NOMO-1 (cell line): ENCODE results near the gene ITGAL.
A peak's percentile ranks its signal among the peaks of the same experiment; 100 is the strongest.
"Not testable (repeated sequence)": the region's sequence is repeated elsewhere in the genome, so short reads cannot be mapped to it uniquely, and the experiment has no call there.

Source experiments
- DNase-seq, 2 experiments: peaks; one replicate each; lab custom pipeline; 2025; ENCODE audit not compliant: unreplicated experiment in 2 of 2; lab: John Stamatoyannopoulos, UW

ITGAL gene

GRCh38 chr16:30524575-30525568 lies 52.3 kb downstream of the ITGAL start:
- no peak for DNase-seq

GRCh38 chr16:30525844-30526136 lies 53.2 kb downstream of the ITGAL start:
- DNase-seq: peak in 1 of 2 experiments; percentile 49

- DNase-seq: peak; percentile 47 to 48
These were observed 53.7 kb downstream of the ITGAL start, which contains the start of gene ZNF768 for GRCh38 chr16:30526137-30526822. Gene ZNF768, minus strand, starts transcription at chr16:30526566. Its CDS starts 153 bp downstream, at chr16:30526413.

DNA sequence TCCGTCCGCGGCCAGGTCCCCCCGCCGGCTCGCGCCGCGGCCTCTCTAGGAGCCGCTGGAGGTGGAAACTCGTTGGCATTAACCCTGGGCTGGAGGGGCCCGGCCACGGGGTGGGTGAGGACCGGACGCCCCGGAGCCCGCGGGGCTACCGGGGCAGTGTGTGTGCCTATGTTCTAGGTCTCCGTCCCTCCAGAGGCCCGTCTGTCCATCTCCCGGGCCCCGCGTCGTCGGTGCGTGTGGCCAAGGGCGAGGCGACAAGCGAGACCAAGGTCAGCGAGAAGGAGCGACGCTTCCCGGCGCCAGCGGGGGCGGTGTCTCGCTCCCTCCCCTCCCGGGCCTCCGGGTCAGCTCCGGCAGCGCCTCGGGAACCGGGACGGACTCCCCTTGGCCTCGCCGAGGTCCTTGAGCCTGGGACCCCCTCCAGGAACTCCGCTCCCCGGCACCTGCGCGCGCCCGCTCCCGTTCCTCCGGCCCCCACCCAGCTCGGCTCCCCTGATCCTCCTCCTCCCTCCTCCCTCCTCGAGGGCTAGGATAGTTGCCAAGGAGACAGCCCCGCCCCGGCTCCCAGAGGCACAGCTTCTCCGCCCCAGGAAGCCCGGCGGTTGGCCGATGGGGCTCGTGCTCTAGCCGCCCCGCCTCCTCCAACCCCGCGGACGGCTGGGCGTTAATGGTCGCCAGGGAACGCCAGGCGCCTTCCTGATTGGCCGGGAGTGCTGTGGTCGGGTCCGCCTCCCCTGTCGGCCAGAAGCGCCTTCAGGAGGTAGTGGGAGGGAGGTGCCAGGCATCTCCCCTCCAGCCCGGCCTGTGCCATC lies 54.5 kb downstream of the ITGAL start:
- peak; percentile 98 to 99 for DNase-seq

GRCh38 chr16:30527635-30528178 lies 55.2 kb downstream of the ITGAL start:
- DNase-seq: peak; percentile 76 to 91

DNA sequence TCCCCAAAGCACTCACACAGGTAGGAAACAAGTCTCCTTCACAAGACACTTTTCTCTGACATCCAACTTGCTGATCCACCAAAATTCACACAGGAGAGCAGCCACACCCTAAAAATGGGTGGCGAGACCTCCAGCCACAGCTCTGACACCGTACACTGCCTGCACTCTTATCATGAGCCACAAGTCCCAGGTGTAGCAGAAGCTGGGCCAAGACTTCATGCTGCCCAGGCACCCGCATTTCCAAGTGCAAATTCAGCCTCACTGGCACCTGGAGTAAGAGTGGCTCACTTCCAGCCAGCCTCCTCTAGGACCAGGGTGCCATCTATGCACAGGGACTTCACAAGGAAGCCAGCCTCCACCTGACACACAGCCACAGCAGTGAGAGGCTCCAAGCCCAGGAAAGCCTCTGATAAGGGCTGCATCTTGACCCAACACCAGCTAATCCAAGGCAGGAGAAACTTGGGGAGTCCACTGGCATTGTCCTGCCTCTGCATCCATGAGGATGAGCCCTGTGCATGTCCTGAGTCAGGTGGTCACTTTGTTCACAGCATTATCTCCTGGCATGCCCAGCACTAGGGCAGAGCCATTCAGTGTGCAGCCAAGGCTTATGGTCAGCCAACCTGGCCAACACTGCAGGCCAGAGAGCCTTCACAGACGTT lies 56.4 kb downstream of the ITGAL start:
- no peak for DNase-seq

DNA sequence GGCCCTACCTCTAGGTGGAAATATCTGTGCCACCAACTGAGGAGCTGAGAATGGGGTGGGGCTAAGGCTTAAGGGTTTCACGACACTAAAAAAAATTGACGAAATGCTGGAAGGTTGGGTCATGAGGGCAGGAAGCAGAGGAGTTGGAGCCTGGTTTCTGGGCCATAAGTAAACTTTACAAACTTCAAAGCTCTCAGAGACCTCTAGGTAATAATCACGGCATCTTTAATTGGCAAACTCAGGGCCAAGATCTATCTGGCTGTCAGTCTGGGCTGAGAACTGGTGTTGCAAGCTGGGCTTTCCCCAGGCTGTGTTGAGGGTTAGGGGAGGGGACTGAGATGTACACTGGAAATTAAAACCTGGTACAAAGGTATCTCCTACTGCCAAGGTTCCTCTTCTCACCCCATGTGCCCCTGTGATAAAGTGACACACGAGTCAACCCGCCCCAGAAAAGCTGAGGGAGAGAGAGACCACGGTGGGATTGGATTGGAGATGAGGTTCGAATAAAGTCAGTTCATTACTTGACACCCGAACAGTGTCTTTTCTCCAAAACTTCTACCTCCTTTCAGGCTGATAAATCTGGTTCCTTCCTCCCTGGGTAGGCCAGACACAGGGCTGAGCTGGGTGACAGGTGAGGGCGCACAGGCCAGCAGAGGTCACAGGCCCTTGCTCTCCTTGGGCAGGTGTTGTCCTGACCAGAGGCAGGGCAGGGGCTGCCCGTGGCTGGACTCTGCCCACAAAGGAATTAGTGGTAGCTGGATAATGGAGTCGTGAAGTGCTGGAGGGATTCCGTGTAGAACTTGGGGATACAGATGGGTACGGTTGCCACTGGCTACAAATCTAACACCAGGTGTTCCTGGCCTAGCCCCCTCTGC lies 57.9 kb downstream of the ITGAL start:
- DNase-seq: no peak

- no peak for DNase-seq
These were observed 60.0 kb downstream of the ITGAL start for GRCh38 chr16:30532285-30533145.

DNA sequence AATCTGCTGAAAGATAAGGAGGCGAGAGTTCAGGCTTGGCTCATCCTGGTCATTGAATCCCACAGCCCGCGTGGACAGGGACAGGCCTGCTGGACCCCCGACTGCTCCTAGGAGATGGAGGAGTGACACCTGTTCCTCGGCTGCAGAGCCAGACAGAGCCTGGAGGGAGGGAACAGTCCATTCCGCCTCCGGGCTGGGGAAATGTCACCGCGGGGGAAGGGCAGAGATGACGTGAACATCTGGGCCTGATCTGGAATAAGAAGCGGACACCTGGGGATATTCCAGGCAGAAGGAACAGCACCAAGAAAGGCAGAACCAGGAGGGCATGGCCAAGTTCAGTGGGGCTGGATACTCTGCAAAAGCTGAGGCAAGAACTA lies 60.6 kb downstream of the ITGAL start:
- no peak for DNase-seq

DNA sequence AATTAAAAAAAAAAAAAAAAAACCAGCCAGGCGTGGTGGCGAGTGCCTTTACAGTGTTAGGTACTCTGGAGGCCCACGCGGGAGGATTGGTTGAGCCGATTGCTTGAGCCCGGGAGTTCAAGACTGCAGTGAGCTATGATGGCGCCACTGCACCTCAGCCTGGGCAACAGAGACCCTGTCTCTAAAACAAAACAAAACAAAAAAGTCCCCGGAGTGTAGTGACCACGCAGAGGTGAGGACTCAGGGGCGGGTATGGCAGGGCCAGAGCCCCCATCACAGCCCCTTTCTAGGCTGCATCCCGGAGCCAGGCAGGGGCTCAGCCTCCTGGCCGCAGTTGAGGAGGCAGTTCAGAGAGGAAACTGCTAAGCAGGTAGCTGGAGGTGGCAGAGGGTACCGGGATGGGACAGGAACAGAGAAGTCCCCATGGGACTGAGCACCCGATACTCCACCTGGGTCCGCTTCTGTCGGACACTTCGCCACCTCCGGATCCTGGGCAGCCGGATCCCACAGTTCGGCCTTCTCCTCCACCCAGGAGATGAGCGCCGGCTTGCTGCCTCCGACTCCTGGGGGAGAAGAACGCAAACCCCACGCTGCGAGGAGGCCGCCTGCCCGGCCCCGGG lies 61.3 kb downstream of the ITGAL start:
- no peak for DNase-seq

GRCh38 chr16:30534368-30535105 lies 62.0 kb downstream of the ITGAL start, which contains the start of gene ZNF747:
Gene ZNF747, minus strand, starts transcription at chr16:30534858. Its CDS starts 179 bp downstream, at chr16:30534679.
- peak; percentile 76 to 85 for DNase-seq

- DNase-seq: no peak
These were observed 62.7 kb downstream of the ITGAL start for GRCh38 chr16:30535106-30535776.

- DNase-seq: peak; percentile 74 to 84
These were observed 63.2 kb downstream of the ITGAL start for GRCh38 chr16:30535777-30536190.

GRCh38 chr16:30536391-30537024 lies 64.0 kb downstream of the ITGAL start:
- not testable (repeated sequence) for DNase-seq

DNA sequence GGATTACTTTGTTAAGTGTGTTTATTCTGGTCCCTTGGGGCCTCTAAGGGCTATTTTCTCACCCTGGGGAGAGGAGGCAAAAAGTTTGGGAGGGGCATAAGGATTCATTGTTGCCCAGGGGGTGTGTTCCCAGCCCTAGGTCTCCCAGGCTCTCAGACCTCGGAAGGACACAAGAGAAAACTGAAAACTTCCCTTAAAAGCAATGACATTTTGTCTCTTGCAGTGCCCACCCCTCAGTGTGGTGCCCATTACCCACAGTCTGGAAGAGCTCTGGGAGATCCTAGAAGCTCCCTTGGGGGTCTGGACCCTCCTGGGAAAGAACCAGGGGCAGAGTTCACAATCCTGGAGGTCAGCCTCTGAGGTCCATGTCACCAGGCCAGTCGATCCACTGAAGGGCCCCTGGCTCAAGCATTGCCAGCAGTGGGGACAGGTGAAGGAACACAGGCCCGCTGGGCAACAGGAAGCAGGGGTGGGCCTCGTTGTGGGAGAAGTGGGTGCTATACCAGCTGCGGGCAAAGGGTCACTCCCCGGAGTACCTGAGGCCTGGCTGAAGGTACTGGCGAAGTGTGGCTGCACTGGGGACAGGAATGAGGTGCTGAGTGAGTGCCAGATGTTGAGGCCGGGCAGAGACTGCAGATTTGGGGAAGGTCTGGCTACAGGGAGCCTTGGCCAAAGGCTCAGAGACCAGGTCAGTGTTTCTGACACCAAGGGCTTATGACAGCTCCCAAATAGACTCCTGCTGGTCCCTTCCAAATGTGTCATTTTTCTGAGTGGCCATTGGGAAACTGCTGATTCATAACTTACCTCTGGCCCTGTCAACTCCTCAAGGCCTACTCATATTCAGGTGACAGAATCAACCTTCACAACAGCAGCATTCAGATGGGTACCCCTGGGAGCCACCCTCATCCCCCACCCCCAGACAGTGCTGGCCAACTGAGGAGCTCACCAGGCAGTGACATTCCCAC lies 66.7 kb downstream of the ITGAL start:
- no peak for DNase-seq
